HG03342 (cell line): ENCODE data around the gene GOLGA6L24.
"Not testable (repeated sequence)": the region's sequence is repeated elsewhere in the genome, so short reads cannot be mapped to it uniquely, and the experiment has no call there.

Source experiments
- ATAC-seq: cut with Tn5 transposase; IDR thresholded peaks from one replicate; pipeline ENCODE4 v1.9.1; 2021; ENCODE audit warnings: mild to moderate bottlenecking, moderate library complexity; ENCODE audit not compliant: unreplicated experiment

GOLGA6L24 gene

GRCh38 chr15:28357984-28358383, at the start of gene GOLGA6L24:
GOLGA6L24 (minus strand) TSS chr15:28358084; CDS start chr15:28358023, 61 bp downstream.
- not testable (repeated sequence) for ATAC-seq

- ATAC-seq, result not testable (repeated sequence)
These were observed 45.0 kb upstream of the GOLGA6L24 start for GRCh38 chr15:28402774-28403435.

GRCh38 chr15:28396022-28396421, 38.1 kb upstream of the GOLGA6L24 start:
- not testable (repeated sequence) for ATAC-seq

GRCh38 chr15:28380053-28380452, 22.2 kb upstream of the GOLGA6L24 start:
- not testable (repeated sequence) for ATAC-seq

- not testable (repeated sequence) for ATAC-seq
These were observed 20.5 kb upstream of the GOLGA6L24 start, which contains the start of gene GOLGA8F for GRCh38 chr15:28378364-28378763. GOLGA8F (plus strand) TSS chr15:28378664; CDS start chr15:28378762, 98 bp downstream.

GRCh38 chr15:28365502-28365901, 7.6 kb upstream of the GOLGA6L24 start:
- not testable (repeated sequence) for ATAC-seq

GRCh38 chr15:28322129-28322588, 35.7 kb downstream of the GOLGA6L24 start, which contains the start of gene HERC2:
HERC2 (minus strand) TSS chr15:28322179; CDS start chr15:28321433, 746 bp downstream.
- not testable (repeated sequence) for ATAC-seq

- not testable (repeated sequence) for ATAC-seq
These were observed 36.4 kb downstream of the GOLGA6L24 start for GRCh38 chr15:28321358-28322078.

GRCh38 chr15:28319725-28320124, 38.2 kb downstream of the GOLGA6L24 start:
- ATAC-seq, result not testable (repeated sequence)

GRCh38 chr15:28318828-28319227, 39.1 kb downstream of the GOLGA6L24 start:
- ATAC-seq, result not testable (repeated sequence)

GRCh38 chr15:28318122-28318521, 39.8 kb downstream of the GOLGA6L24 start:
- not testable (repeated sequence) for ATAC-seq

GRCh38 chr15:28316958-28317357, 40.9 kb downstream of the GOLGA6L24 start:
- not testable (repeated sequence) for ATAC-seq

- ATAC-seq, result not testable (repeated sequence)
These were observed 47.4 kb downstream of the GOLGA6L24 start for GRCh38 chr15:28310454-28310853.

- ATAC-seq, result not testable (repeated sequence)
These were observed 49.2 kb downstream of the GOLGA6L24 start for GRCh38 chr15:28308718-28309117.
